Measurements from ENCODE around the gene ACAD9.

DNA sequence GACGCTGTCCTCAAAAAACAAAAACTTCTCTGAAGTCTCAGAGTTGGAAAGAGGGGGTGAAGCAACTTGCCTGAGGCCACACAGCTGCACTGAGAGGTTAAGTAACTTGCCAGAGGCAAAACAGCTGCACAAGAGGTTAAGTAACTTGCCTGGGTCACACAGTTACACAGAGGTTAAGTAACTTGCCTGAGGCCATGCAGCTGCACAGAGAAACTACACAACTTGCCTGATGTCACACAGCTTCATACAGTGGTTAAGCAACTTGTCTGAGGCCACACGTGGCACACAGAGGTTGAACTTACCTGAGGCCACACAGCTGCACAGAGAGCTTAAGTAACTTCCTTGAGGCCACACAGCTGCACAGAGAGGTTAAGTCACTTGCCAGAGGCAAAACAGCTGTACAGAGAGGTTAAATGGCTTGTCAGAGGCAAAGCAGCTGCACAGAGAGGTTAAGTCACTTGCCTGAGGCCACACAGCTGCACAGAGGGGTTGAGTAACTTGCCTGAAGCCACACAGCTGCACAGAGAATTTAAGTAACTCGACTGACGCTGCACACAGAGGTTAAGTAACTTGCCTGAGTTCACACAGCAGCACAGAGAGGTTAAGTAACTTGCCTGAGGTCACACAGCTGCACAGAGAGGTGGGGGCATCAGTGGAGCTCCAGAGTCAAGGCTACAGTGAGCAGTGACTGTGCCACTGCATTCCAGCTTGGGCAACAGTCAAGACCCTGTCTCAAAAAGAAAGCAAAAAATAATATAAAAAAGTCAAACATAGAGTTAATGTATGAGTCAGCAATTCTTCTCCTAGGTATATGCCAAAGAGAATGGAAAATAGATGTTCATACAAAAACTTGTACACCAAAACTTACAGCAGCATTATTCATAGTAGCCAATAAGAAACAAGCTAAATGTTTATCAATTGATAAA, 12.0 kb upstream of the ACAD9 start:
- no peak for TF ChIP-seq CTCF (IDR thresholded peaks at IDR 0.05 in 2 of 3, conservative IDR thresholded peaks at IDR 0.05 in 1 of 3; ENCODE audit: control insufficient read depth in 2 of 3, extremely low read depth in 1 of 3, insufficient read depth in 1 of 3, low read depth in 3 of 3, low read length in 3 of 3)
- TF ChIP-seq POLR2A (IDR thresholded peaks at IDR 0.05; ENCODE audit: low read depth, low read length) = no peak
- TF ChIP-seq SIN3A (IDR thresholded peaks at IDR 0.05; ENCODE audit: low read depth, low read length) = no peak
- TF ChIP-seq CBFB (IDR thresholded peaks at IDR 0.05; ENCODE audit: low read depth) = no peak
- no peak for TF ChIP-seq RFX5 (IDR thresholded peaks at IDR 0.05; ENCODE audit: low read depth, low read length)
- no peak for TF ChIP-seq POU2F2 (IDR thresholded peaks at IDR 0.05; ENCODE audit: borderline replicate concordance, low read depth, low read length)
- TF ChIP-seq POLR2AphosphoS5 (IDR thresholded peaks at IDR 0.05; ENCODE audit: low read length) = no peak
- TF ChIP-seq MEF2A (IDR thresholded peaks at IDR 0.05; ENCODE audit: insufficient read depth, low read depth, low read length) = no peak
- TF ChIP-seq ATF3 (IDR thresholded peaks at IDR 0.05; ENCODE audit: borderline replicate concordance, extremely low read depth, low read depth, low read length) = no peak

Measured in GM12878 (cell line).